GM04503 (cell line): ENCODE data around the gene ZNF692.
"Not testable (repeated sequence)": the region's sequence is repeated elsewhere in the genome, so short reads cannot be mapped to it uniquely, and the experiment has no call there.

Experiments
- DNase-seq: peaks from one replicate; pipeline ENCODE4 v3.0.0-alpha.2; 2012; ENCODE audit warnings: low read depth

Gene ZNF692

GRCh38 chr1:248858891-248859889 is at the start of gene ZNF692:
TSS of gene ZNF692 (minus strand) at chr1:248859085. CDS start at chr1:248858309, 776 bp downstream.
- peak; percentile 70 for DNase-seq

- peak; percentile 35 for DNase-seq
These were observed 48.1 kb upstream of the ZNF692 start for GRCh38 chr1:248906753-248907661.

GRCh38 chr1:248906009-248906752 is 47.3 kb upstream of the ZNF692 start, which contains the start of gene PGBD2:
TSS of gene PGBD2 (plus strand) at chr1:248906235. CDS start at chr1:248913863, 7,628 bp downstream.
- peak; percentile 44 for DNase-seq

- no peak for DNase-seq
These were observed 46.8 kb upstream of the ZNF692 start for GRCh38 chr1:248905662-248906008.

GRCh38 chr1:248904437-248905216 is 45.7 kb upstream of the ZNF692 start:
- DNase-seq = no peak

- DNase-seq = no peak
These were observed 42.7 kb upstream of the ZNF692 start for GRCh38 chr1:248901578-248901977.

GRCh38 chr1:248900637-248901036 is 41.8 kb upstream of the ZNF692 start:
- no peak for DNase-seq

GRCh38 chr1:248897412-248898337 is 38.8 kb upstream of the ZNF692 start:
- DNase-seq = no peak

- DNase-seq = no peak
These were observed 36.0 kb upstream of the ZNF692 start for GRCh38 chr1:248894837-248895236.

- DNase-seq = no peak
These were observed 33.7 kb upstream of the ZNF692 start for GRCh38 chr1:248892590-248892989.

GRCh38 chr1:248891758-248892157 is 32.9 kb upstream of the ZNF692 start:
- no peak for DNase-seq

- no peak for DNase-seq
These were observed 31.9 kb upstream of the ZNF692 start for GRCh38 chr1:248890549-248891498.

- DNase-seq = not testable (repeated sequence)
These were observed 31.0 kb upstream of the ZNF692 start for GRCh38 chr1:248889914-248890243.

- no peak for DNase-seq
These were observed 27.5 kb upstream of the ZNF692 start for GRCh38 chr1:248886237-248886895.

- DNase-seq = no peak
These were observed 26.8 kb upstream of the ZNF692 start for GRCh38 chr1:248885646-248886045.

GRCh38 chr1:248884632-248885295 is 25.9 kb upstream of the ZNF692 start:
- DNase-seq = no peak

GRCh38 chr1:248882427-248882826 is 23.5 kb upstream of the ZNF692 start:
- not testable (repeated sequence) for DNase-seq

- no peak for DNase-seq
These were observed 22.4 kb upstream of the ZNF692 start for GRCh38 chr1:248881261-248881660.
